ENCODE measurements around the gene TUBGCP6. TPM values are rescaled to one million over a fixed set of nuclear protein-coding genes. Genes with fewer than 3 reads are reported as not detected.

TUBGCP6 gene
- total and polyA plus RNA-seq, 2 experiments from 2014 or later = 18.6 to 47.1 TPM

DNA sequence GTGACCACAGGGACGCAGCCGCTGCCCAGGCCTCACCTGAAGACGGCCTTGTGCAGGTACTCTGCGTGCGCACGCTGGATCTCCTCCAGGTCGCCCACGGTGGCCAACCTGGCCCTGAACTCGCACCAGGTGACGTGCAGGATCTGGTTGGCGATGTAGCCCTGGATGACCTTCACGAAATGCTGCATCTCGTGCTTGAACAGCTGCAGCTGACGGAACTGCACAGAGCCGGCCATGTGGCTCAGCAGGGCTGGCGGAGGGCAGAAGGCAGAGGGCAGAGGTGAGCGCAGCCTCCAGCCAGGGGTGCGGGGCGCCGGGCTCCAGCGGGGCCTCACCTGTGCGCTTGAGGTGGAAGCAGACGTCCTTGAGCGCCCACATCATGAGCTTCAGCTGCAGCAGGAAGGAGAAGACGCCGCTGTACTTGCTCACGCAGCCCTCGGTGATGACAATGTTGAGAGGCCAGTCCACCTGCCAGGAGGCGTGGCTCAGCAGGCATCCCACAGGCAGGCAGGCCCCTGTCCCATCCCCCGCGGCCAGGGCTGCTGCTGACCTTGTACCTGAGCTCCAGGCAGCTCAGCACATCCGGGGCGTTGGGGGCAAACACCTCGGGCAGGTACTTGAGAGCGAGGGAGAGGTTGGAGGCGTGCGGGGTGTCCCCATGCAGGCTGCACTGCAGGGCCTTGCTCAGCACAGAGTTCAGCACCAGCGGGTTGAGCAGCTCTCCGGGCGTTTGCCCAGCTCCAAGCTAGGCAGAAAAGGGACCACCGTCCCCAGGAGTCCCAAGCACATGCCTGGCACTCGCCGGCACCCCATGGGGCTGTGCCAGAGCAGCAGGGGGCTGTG is 26.4 kb downstream of the TUBGCP6 start:
- Mint-ChIP-seq H3K27ac (no peak overlapping the region), H3K36me3 (ENCODE audit: low read depth) (peaks cover 64% of the 10 kb centered on the region)

More for the DNA sequence above, 26.4 kb downstream of the TUBGCP6 start:
- Histone ChIP-seq H4K20me1 (replicated peaks; ENCODE audit: insufficient read depth) (peaks cover 8% of the 10 kb centered on the region; the same call in 1 of the 2 replicates), H3K4me2 (no peak overlapping the region), H2AFZ (no peak overlapping the region), H3F3A (replicated peaks; ENCODE audit: low read depth) (no peaks in the 10 kb centered on the region), H3K4me3 (no peak overlapping the region), H3K79me2 (replicated peaks; ENCODE audit: insufficient read depth) (peaks cover 5% of the 10 kb centered on the region; the same call in 1 of the 2 replicates), H3K4me1 (ENCODE audit: insufficient read depth) (no peaks in the 10 kb centered on the region; the same call in 1 of the 2 replicates), H3K36me3 (ENCODE audit: insufficient read depth) (no peaks in the 10 kb centered on the region), H3K27ac (ENCODE audit: low read depth) (no peak overlapping the region), H3K27me3 (ENCODE audit: insufficient read depth) (no peaks in the 10 kb centered on the region), H3K9me2 (ENCODE audit: insufficient read depth) (no peaks in the 10 kb centered on the region)
- Mint-ChIP-seq H3K4me3 (no peak overlapping the region), H3K4me1 (peaks cover 2% of the 10 kb centered on the region; the same call in 2 of the 3 replicates), H3K27me3 (ENCODE audit: insufficient read depth, low read depth, poor library complexity) (peaks cover 1% of the 10 kb centered on the region), H3K9me3 (no peaks in the 10 kb centered on the region)
- DNase-seq (ENCODE audit: low spot score) = no peak
- TF ChIP-seq CTCF (conservative IDR thresholded peaks at IDR 0.05; ENCODE audit: low read depth in 2 of 2) = no peak
- no peak for TF ChIP-seq JUNB (IDR thresholded peaks at IDR 0.05; ENCODE audit: unreplicated experiment)
- TF ChIP-seq POLR2AphosphoS5 (IDR thresholded peaks at IDR 0.05; ENCODE audit: low read depth) = no peak
- no peak for TF ChIP-seq STAT1 (IDR thresholded peaks at IDR 0.05; ENCODE audit: unreplicated experiment)
- TF ChIP-seq REST (IDR thresholded peaks at IDR 0.05; ENCODE audit: unreplicated experiment) = no peak
- TF ChIP-seq, protein P1, sequence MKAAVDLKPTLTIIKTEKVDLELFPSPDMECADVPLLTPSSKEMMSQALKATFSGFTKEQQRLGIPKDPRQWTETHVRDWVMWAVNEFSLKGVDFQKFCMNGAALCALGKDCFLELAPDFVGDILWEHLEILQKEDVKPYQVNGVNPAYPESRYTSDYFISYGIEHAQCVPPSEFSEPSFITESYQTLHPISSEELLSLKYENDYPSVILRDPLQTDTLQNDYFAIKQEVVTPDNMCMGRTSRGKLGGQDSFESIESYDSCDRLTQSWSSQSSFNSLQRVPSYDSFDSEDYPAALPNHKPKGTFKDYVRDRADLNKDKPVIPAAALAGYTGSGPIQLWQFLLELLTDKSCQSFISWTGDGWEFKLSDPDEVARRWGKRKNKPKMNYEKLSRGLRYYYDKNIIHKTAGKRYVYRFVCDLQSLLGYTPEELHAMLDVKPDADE (IDR thresholded peaks at IDR 0.05) = no peak
- TF ChIP-seq, protein P2, sequence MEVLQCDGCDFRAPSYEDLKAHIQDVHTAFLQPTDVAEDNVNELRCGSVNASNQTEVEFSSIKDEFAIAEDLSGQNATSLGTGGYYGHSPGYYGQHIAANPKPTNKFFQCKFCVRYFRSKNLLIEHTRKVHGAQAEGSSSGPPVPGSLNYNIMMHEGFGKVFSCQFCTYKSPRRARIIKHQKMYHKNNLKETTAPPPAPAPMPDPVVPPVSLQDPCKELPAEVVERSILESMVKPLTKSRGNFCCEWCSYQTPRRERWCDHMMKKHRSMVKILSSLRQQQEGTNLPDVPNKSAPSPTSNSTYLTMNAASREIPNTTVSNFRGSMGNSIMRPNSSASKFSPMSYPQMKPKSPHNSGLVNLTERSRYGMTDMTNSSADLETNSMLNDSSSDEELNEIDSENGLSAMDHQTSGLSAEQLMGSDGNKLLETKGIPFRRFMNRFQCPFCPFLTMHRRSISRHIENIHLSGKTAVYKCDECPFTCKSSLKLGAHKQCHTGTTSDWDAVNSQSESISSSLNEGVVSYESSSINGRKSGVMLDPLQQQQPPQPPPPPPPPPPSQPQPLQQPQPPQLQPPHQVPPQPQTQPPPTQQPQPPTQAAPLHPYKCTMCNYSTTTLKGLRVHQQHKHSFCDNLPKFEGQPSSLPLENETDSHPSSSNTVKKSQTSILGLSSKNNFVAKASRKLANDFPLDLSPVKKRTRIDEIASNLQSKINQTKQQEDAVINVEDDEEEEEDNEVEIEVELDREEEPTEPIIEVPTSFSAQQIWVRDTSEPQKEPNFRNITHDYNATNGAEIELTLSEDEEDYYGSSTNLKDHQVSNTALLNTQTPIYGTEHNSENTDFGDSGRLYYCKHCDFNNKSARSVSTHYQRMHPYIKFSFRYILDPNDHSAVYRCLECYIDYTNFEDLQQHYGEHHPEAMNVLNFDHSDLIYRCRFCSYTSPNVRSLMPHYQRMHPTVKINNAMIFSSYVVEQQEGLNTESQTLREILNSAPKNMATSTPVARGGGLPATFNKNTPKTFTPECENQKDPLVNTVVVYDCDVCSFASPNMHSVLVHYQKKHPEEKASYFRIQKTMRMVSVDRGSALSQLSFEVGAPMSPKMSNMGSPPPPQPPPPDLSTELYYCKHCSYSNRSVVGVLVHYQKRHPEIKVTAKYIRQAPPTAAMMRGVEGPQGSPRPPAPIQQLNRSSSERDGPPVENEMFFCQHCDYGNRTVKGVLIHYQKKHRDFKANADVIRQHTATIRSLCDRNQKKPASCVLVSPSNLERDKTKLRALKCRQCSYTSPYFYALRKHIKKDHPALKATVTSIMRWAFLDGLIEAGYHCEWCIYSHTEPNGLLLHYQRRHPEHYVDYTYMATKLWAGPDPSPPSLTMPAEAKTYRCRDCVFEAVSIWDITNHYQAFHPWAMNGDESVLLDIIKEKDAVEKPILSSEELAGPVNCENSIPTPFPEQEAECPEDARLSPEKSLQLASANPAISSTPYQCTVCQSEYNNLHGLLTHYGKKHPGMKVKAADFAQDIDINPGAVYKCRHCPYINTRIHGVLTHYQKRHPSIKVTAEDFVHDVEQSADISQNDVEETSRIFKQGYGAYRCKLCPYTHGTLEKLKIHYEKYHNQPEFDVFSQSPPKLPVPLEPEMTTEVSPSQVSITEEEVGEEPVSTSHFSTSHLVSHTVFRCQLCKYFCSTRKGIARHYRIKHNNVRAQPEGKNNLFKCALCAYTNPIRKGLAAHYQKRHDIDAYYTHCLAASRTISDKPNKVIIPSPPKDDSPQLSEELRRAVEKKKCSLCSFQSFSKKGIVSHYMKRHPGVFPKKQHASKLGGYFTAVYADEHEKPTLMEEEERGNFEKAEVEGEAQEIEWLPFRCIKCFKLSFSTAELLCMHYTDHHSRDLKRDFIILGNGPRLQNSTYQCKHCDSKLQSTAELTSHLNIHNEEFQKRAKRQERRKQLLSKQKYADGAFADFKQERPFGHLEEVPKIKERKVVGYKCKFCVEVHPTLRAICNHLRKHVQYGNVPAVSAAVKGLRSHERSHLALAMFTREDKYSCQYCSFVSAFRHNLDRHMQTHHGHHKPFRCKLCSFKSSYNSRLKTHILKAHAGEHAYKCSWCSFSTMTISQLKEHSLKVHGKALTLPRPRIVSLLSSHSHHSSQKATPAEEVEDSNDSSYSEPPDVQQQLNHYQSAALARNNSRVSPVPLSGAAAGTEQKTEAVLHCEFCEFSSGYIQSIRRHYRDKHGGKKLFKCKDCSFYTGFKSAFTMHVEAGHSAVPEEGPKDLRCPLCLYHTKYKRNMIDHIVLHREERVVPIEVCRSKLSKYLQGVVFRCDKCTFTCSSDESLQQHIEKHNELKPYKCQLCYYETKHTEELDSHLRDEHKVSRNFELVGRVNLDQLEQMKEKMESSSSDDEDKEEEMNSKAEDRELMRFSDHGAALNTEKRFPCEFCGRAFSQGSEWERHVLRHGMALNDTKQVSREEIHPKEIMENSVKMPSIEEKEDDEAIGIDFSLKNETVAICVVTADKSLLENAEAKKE (CRISPR knock-in tag; IDR thresholded peaks at IDR 0.05) = no peak
- TF ChIP-seq ZNF114 (CRISPR knock-in tag; IDR thresholded peaks at IDR 0.05) = no peak
- no peak for TF ChIP-seq NANOG (IDR thresholded peaks at IDR 0.05; ENCODE audit: borderline replicate concordance)
- no peak for TF ChIP-seq EZH2 (IDR thresholded peaks at IDR 0.05; ENCODE audit: low read depth, unreplicated experiment)
- TF ChIP-seq ZNF331 (CRISPR knock-in tag; IDR thresholded peaks at IDR 0.05; ENCODE audit: low read depth) = no peak
- TF ChIP-seq CREB1 (CRISPR knock-in tag; IDR thresholded peaks at IDR 0.05; ENCODE audit: low read depth) = no peak
- no peak for TF ChIP-seq EZH2phosphoT487 (IDR thresholded peaks at IDR 0.05; ENCODE audit: unreplicated experiment)
- ATAC-seq = peak; percentile 9
